GM04504 (cell line): Measurements from ENCODE around the gene YOD1.

ENCODE experiments used
- DNase-seq: peaks from one replicate; pipeline ENCODE4 v3.0.0-alpha.2; 2012; ENCODE audit warnings: low read depth

The YOD1 gene

GRCh38 chr1:207072233-207072632 is 21.2 kb upstream of the YOD1 start:
- no peak for DNase-seq

- no peak for DNase-seq
Observed at GRCh38 chr1:207071426-207071825, 20.4 kb upstream of the YOD1 start.

GRCh38 chr1:207070811-207071210 is 19.8 kb upstream of the YOD1 start:
- DNase-seq = no peak

- no peak for DNase-seq
Observed at GRCh38 chr1:207069858-207070506, 19.0 kb upstream of the YOD1 start.

- DNase-seq = no peak
Observed at GRCh38 chr1:207069061-207069460, 18.1 kb upstream of the YOD1 start.

GRCh38 chr1:207067665-207068064 is 16.7 kb upstream of the YOD1 start:
- DNase-seq = no peak

- DNase-seq = no peak
Observed at GRCh38 chr1:207067185-207067584, 16.2 kb upstream of the YOD1 start.

- no peak for DNase-seq
Observed at GRCh38 chr1:207064561-207064960, 13.6 kb upstream of the YOD1 start.

GRCh38 chr1:207063014-207063413 is 12.0 kb upstream of the YOD1 start:
- DNase-seq = no peak

- DNase-seq = no peak
Observed at GRCh38 chr1:207062058-207062457, 11.1 kb upstream of the YOD1 start.

GRCh38 chr1:207060596-207060995 is 9.6 kb upstream of the YOD1 start:
- DNase-seq = no peak

GRCh38 chr1:207059881-207060280 is 8.9 kb upstream of the YOD1 start:
- DNase-seq = no peak

GRCh38 chr1:207058878-207059867 is 8.2 kb upstream of the YOD1 start:
- DNase-seq = no peak

- DNase-seq = no peak
Observed at GRCh38 chr1:207058252-207058651, 7.2 kb upstream of the YOD1 start.

GRCh38 chr1:207056673-207057072 is 5.7 kb upstream of the YOD1 start:
- no peak for DNase-seq

- DNase-seq = no peak
Observed at GRCh38 chr1:207055386-207056001, 4.5 kb upstream of the YOD1 start.

GRCh38 chr1:207054491-207054890 is 3.5 kb upstream of the YOD1 start:
- DNase-seq = no peak

- DNase-seq = no peak
Observed at GRCh38 chr1:207052911-207053769, 2.1 kb upstream of the YOD1 start, which contains the start of gene PFKFB2. TSS of gene PFKFB2 (plus strand) at chr1:207053275. CDS start at chr1:207054718, 1,443 bp downstream.

GRCh38 chr1:207050480-207051190 is 373 bp downstream of the YOD1 start:
- peak; percentile 80 for DNase-seq

- no peak for DNase-seq
Observed at GRCh38 chr1:207049974-207050391, 1.0 kb downstream of the YOD1 start.

- DNase-seq = no peak
Observed at GRCh38 chr1:207049514-207049913, 1.5 kb downstream of the YOD1 start.
